ENCODE results near the gene SNX9. TPM values are rescaled to one million over a fixed set of nuclear protein-coding genes. Genes with fewer than 3 reads are reported as not detected.

The SNX9 gene
- total and polyA plus RNA-seq, 2 donors (not counting 1 experiment from before 2014, with no cell fraction given): 10.0 to 50.7 TPM

- Mint-ChIP-seq H3K27me3 (no peaks in the 10 kb centered on the region), H3K27ac (no peak overlapping the region), H3K9me3 (ENCODE audit: insufficient read depth) (no peaks in the 10 kb centered on the region), H3K4me1 (peaks cover 44% of the 10 kb centered on the region), H3K4me3 (peak overlapping the region; percentile 2)
- Histone ChIP-seq H3K9ac (ENCODE audit: low read length) (no peak overlapping the region), H3K9me3 (ENCODE audit: control extremely low read depth in 1 of 3, control insufficient read depth in 2 of 3, insufficient read depth in 1 of 3, low read length in 2 of 3) (peaks cover 0 to 4% (median 0%) of the 10 kb centered on the region in 3 donors), H2AFZ (ENCODE audit: insufficient read depth, low read depth, low read length, poor library complexity, severe bottlenecking) (no peak overlapping the region), H3K27me3 (replicated peaks in 1 of 4; ENCODE audit: control extremely low read depth in 1 of 4, control insufficient read depth in 3 of 4, insufficient read depth in 4 of 4, low read length in 3 of 4) (no peaks in the 10 kb centered on the region), H3K4me1 (ENCODE audit: control insufficient read depth in 2 of 2, insufficient read depth in 2 of 2, low read length in 2 of 2) (peaks cover 6 to 7% of the 10 kb centered on the region in 2 donors), H3K27ac (ENCODE audit: low read length in 2 of 2) (no peak overlapping the region), H3K79me2 (ENCODE audit: control insufficient read depth, insufficient read depth, low read length) (peaks cover 98% of the 10 kb centered on the region), H3K4me2 (replicated peaks; ENCODE audit: low read depth, low read length, poor library complexity, severe bottlenecking) (no peak overlapping the region), H3K4me3 (ENCODE audit: control extremely low read depth in 1 of 5, extremely low read depth in 1 of 5, insufficient read depth in 1 of 5, low read depth in 2 of 5, low read length in 4 of 5) (no peak overlapping the region), H3K36me3 (replicated peaks in 1 of 2; ENCODE audit: control extremely low read depth in 1 of 2, control insufficient read depth in 1 of 2, extremely low read depth in 1 of 2, insufficient read depth in 2 of 2, low read length in 1 of 2) (peaks cover 0 to 1% of the 10 kb centered on the region in 2 experiments), H4K20me1 (ENCODE audit: control insufficient read depth, insufficient read depth, low read length, poor library complexity, severe bottlenecking) (peaks cover 74% of the 10 kb centered on the region)
- WGBS (ENCODE audit: insufficient coverage): no CpG with 5 or more reads among the region's 4 CpGs
- ChIA-PET CTCF (interaction anchor here (1.0 to 1.8 kb wide), 2 partner anchors 11 to 101 kb away, joined by 3 to 8 read pairs; no protein-coding TSS in a partner anchor), POLR2A (no interaction called here)
- ATAC-seq (ENCODE audit: low read depth): no peak
- DNase-seq: no peak
- intact Hi-C loops (cut with micrococcal nuclease): no loop called here
- no peak for TF ChIP-seq EZH2 (IDR thresholded peaks at IDR 0.05; ENCODE audit: borderline replicate concordance, insufficient read depth, low read depth, low read length, poor library complexity, severe bottlenecking)
- no peak for TF ChIP-seq CTCF (IDR thresholded peaks at IDR 0.05)
Observed at GRCh38 chr6:157860505-157860991, 37.5 kb downstream of the SNX9 start.

GRCh38 chr6:157861184-157861583, 38.1 kb downstream of the SNX9 start:
- Mint-ChIP-seq H3K9me3 (ENCODE audit: insufficient read depth) (no peaks in the 10 kb centered on the region), H3K4me3 (no peak overlapping the region), H3K4me1 (peaks cover 46% of the 10 kb centered on the region), H3K27me3 (no peaks in the 10 kb centered on the region), H3K27ac (no peak overlapping the region)
- H3K27ac ChIP-seq (ENCODE audit: low read length in 2 of 2): no peak overlapping the region
- TF ChIP-seq EZH2 (IDR thresholded peaks at IDR 0.05; ENCODE audit: borderline replicate concordance, insufficient read depth, low read depth, low read length, poor library complexity, severe bottlenecking): no peak
- no peak for TF ChIP-seq CTCF (IDR thresholded peaks at IDR 0.05)
- no peaks in the 10 kb centered on the region for H3K9me3 ChIP-seq (ENCODE audit: control extremely low read depth in 1 of 3, control insufficient read depth in 2 of 3, insufficient read depth in 1 of 3, low read length in 2 of 3)
- no peak overlapping the region for H3K4me3 ChIP-seq (ENCODE audit: control extremely low read depth in 1 of 5, extremely low read depth in 1 of 5, insufficient read depth in 1 of 5, low read depth in 2 of 5, low read length in 4 of 5)
- no peak overlapping the region for H2AFZ ChIP-seq (ENCODE audit: insufficient read depth, low read depth, low read length, poor library complexity, severe bottlenecking)
- WGBS (ENCODE audit: insufficient coverage): 100% methylated on average over 3 of the region's 4 CpGs
- no peak overlapping the region for H3K4me2 ChIP-seq (replicated peaks; ENCODE audit: low read depth, low read length, poor library complexity, severe bottlenecking)
- peaks cover 6 to 7% of the 10 kb centered on the region in 2 donors for H3K4me1 ChIP-seq (ENCODE audit: control insufficient read depth in 2 of 2, insufficient read depth in 2 of 2, low read length in 2 of 2)
- H4K20me1 ChIP-seq (ENCODE audit: control insufficient read depth, insufficient read depth, low read length, poor library complexity, severe bottlenecking): peaks cover 77% of the 10 kb centered on the region
- no peak overlapping the region for H3K9ac ChIP-seq (ENCODE audit: low read length)
- intact Hi-C loops (cut with micrococcal nuclease): no loop called here
- peaks cover 0 to 1% of the 10 kb centered on the region in 2 experiments for H3K36me3 ChIP-seq (replicated peaks in 1 of 2; ENCODE audit: control extremely low read depth in 1 of 2, control insufficient read depth in 1 of 2, extremely low read depth in 1 of 2, insufficient read depth in 2 of 2, low read length in 1 of 2)
- ChIA-PET CTCF (interaction anchor here (0.8 to 1.0 kb wide), 2 partner anchors 101 to 104 kb away, joined by 3 to 4 read pairs; no protein-coding TSS in a partner anchor), POLR2A (no interaction called here)
- DNase-seq: no peak
- no peaks in the 10 kb centered on the region for H3K27me3 ChIP-seq (replicated peaks in 1 of 4; ENCODE audit: control extremely low read depth in 1 of 4, control insufficient read depth in 3 of 4, insufficient read depth in 4 of 4, low read length in 3 of 4)
- H3K79me2 ChIP-seq (ENCODE audit: control insufficient read depth, insufficient read depth, low read length): peaks cover 95% of the 10 kb centered on the region
- no peak for ATAC-seq (ENCODE audit: low read depth)

Measured in B cell (primary cell).